Colonic mucosa (tissue), 4 donors: ENCODE data around the gene SELENOW. TPM values are rescaled to one million over a fixed set of nuclear protein-coding genes. Genes with fewer than 3 reads are reported as not detected.
"Not testable (repeated sequence)": the region's sequence is repeated elsewhere in the genome, so short reads cannot be mapped to it uniquely, and the experiment has no call there.

ENCODE experiments used
- DNase-seq: peaks from one replicate; pipeline ENCODE4 v3.0.0-alpha.2; 2020
- H3K27ac ChIP-seq: fragments of 200-600 bp; one replicate; pipeline ENCODE4 v1.8.0; 2021
- H3K27me3 ChIP-seq: fragments of 200-600 bp; one replicate; pipeline ENCODE4 v1.8.0; 2021
- H3K36me3 ChIP-seq: fragments of 200-600 bp; one replicate; pipeline ENCODE4 v1.8.0; 2021
- H3K4me1 ChIP-seq: fragments of 200-600 bp; one replicate; pipeline ENCODE4 v1.8.0; 2021; ENCODE audit warnings: mild to moderate bottlenecking
- H3K4me3 ChIP-seq: fragments of 200-600 bp; one replicate; pipeline ENCODE4 v1.8.0; 2021
- H3K9ac ChIP-seq, 2 donors: one replicate each; pipeline ENCODE4 v1.7.0; 2013; ENCODE audit warnings: control low read depth in 2 of 2, low read depth in 2 of 2, low read length in 2 of 2
- H3K9me3 ChIP-seq: fragments of 200-600 bp; one replicate; pipeline ENCODE4 v1.8.0; 2021
- CTCF ChIP-seq: fragments of 200-600 bp; IDR thresholded peaks from one replicate; pipeline ENCODE4 v1.8.0; 2022; ENCODE audit warnings: antibody characterized with exemption, mild to moderate bottlenecking
- intact Hi-C: fragments of 100-400 bp; cut with DNase I; formaldehyde crosslinking; loops from one replicate; pipeline ENCODE4 v1.14.1; 2022
- total RNA-seq, 2 donors: library from RNA; stranded (reverse); fragmentation: NEBNext Ultra II Directional in 1 of 2; extraction: Animal tissue kit (Norgen Biotek cat#: 25700) in 1 of 2; gene quantifications; one replicate each; pipeline ENCODE4 v1.2.1, GENCODE V29; 2021
- donor health status: healthy.
- donor health status: DM: no; HTN: no; CAD: no.
- donor health status: DM: no; HTN: no; CAD: no.

The SELENOW gene
- total RNA-seq, 2 donors from 2014 or later, result 280 to 519 TPM

- Histone ChIP-seq H3K9me3 (no peaks in the 10 kb centered on the region), H3K4me3 (no peak overlapping the region), H3K36me3 (no peaks in the 10 kb centered on the region), H3K27me3 (no peaks in the 10 kb centered on the region), H3K9ac (no peak overlapping the region), H3K27ac (no peak overlapping the region), H3K4me1 (no peaks in the 10 kb centered on the region)
- no peak for TF ChIP-seq CTCF
- no peak for DNase-seq
- intact Hi-C loops, result no loop called here
Observed at GRCh38 chr19:47806435-47806834, 27.9 kb downstream of the SELENOW start.

- H3K4me3 ChIP-seq, result no peak overlapping the region
- intact Hi-C loops, result loop anchor here (5.0 kb wide), 1 partner anchor 49 kb away; no protein-coding TSS in a partner anchor
- H3K27ac ChIP-seq, result no peak overlapping the region
- peak; percentile 42 for TF ChIP-seq CTCF
- H3K36me3 ChIP-seq, result no peaks in the 10 kb centered on the region
- H3K9ac ChIP-seq, result no peak overlapping the region
- H3K4me1 ChIP-seq, result no peaks in the 10 kb centered on the region
- no peaks in the 10 kb centered on the region for H3K9me3 ChIP-seq
- peak; percentile 86 for DNase-seq
- H3K27me3 ChIP-seq, result no peaks in the 10 kb centered on the region
Observed at GRCh38 chr19:47813304-47813994, 34.9 kb downstream of the SELENOW start.

- no peak overlapping the region for H3K4me3 ChIP-seq
- DNase-seq, result no peak
- no peak overlapping the region for H3K9ac ChIP-seq
- intact Hi-C loops, result loop anchor here (5.0 kb wide), 1 partner anchor 48 kb away; no protein-coding TSS in a partner anchor
- no peaks in the 10 kb centered on the region for H3K9me3 ChIP-seq
- no peaks in the 10 kb centered on the region for H3K27me3 ChIP-seq
- no peaks in the 10 kb centered on the region for H3K4me1 ChIP-seq
- TF ChIP-seq CTCF, result peak; percentile 18
- no peaks in the 10 kb centered on the region for H3K36me3 ChIP-seq
- H3K27ac ChIP-seq, result no peak overlapping the region
Observed at GRCh38 chr19:47813995-47814328, 35.5 kb downstream of the SELENOW start.

- H3K4me3 ChIP-seq, H3K9me3 ChIP-seq, intact Hi-C loops, DNase-seq, H3K4me1 ChIP-seq, H3K9ac ChIP-seq, H3K27ac ChIP-seq, H3K27me3 ChIP-seq, H3K36me3 ChIP-seq: not testable (repeated sequence)
Observed at GRCh38 chr19:47816270-47816669, 37.8 kb downstream of the SELENOW start.

GRCh38 chr19:47818221-47818620 lies 39.7 kb downstream of the SELENOW start:
- intact Hi-C loops, H3K9me3 ChIP-seq, H3K4me3 ChIP-seq, H3K9ac ChIP-seq, DNase-seq, H3K36me3 ChIP-seq, H3K27ac ChIP-seq, H3K4me1 ChIP-seq, H3K27me3 ChIP-seq: not testable (repeated sequence)

- intact Hi-C loops, result no loop called here
- H3K9me3 ChIP-seq, result no peaks in the 10 kb centered on the region
- H3K27ac ChIP-seq, result no peak overlapping the region
- H3K4me3 ChIP-seq, result no peak overlapping the region
- no peaks in the 10 kb centered on the region for H3K36me3 ChIP-seq
- H3K9ac ChIP-seq, result no peak overlapping the region
- no peaks in the 10 kb centered on the region for H3K27me3 ChIP-seq
- no peak for TF ChIP-seq CTCF
- no peaks in the 10 kb centered on the region for H3K4me1 ChIP-seq
- DNase-seq, result no peak
Observed at GRCh38 chr19:47819858-47820257, 41.4 kb downstream of the SELENOW start.
